ENCODE results near the gene LDB3.
A peak's percentile ranks its signal among the peaks of the same experiment; 100 is the strongest.

LDB3 gene

DNA sequence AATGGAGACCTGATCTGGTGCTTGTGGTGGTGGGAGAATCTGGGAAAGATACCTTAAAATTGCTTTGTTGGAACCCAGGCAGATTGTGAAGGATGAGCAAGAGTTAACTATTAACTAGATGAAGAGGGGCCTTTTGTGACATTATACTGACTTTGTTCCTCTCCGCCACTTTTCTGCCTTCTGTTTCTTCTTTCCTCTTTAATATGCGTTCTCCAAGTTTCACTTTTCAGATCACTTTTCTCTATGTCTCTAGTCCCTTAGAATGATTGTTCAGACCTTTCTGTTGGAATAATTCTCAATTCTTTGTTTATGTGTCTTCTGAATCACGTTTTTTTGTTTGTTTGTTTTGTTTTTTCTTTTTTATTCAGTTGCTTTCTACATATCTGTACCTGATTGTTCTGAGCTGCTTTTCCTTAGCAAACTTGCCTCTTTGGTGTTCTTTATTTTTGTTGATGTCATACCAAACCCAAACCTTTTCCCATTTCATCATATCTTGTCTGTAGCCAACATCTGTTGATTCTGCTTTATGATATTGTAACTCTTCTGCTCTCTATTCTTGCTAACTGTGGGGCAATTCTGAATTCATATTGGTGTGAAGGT lies 90.9 kb downstream of the LDB3 start:
- TF ChIP-seq, protein P1, sequence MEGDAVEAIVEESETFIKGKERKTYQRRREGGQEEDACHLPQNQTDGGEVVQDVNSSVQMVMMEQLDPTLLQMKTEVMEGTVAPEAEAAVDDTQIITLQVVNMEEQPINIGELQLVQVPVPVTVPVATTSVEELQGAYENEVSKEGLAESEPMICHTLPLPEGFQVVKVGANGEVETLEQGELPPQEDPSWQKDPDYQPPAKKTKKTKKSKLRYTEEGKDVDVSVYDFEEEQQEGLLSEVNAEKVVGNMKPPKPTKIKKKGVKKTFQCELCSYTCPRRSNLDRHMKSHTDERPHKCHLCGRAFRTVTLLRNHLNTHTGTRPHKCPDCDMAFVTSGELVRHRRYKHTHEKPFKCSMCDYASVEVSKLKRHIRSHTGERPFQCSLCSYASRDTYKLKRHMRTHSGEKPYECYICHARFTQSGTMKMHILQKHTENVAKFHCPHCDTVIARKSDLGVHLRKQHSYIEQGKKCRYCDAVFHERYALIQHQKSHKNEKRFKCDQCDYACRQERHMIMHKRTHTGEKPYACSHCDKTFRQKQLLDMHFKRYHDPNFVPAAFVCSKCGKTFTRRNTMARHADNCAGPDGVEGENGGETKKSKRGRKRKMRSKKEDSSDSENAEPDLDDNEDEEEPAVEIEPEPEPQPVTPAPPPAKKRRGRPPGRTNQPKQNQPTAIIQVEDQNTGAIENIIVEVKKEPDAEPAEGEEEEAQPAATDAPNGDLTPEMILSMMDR (IDR thresholded peaks at IDR 0.05; ENCODE audit: low read depth, low read length) = no peak
- in situ Hi-C loops (cut with HindIII; ENCODE audit: low sequenced_read_pairs) = no loop called here
- no peak for DNase-seq (ENCODE audit: low read depth, low spot score)
- peak overlapping the region; percentile 86 for H3K4me3 ChIP-seq (ENCODE audit: low read depth, low read length)

DNA sequence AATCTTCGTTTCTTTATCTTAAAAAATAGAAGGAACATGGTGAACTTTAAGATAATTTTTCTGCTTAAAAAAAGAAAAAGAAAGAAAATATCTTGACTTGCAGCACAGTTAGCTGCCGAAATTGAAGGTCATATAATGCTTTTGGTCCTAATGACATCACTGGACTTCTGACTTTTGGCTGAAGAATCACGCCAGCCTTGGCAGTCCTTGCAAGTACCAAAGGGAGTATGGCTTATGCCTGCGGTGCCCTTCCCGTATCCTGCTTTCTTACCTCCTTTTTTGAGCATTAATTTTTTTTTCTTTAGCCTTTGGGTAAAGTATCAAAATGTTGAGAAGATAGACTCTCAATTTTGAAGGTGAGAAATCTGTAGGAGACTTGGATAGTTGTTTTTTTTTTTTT lies 95.1 kb downstream of the LDB3 start:
- in situ Hi-C loops (cut with HindIII; ENCODE audit: low sequenced_read_pairs) = no loop called here
- H3K4me3 ChIP-seq (ENCODE audit: low read depth, low read length) = no peak overlapping the region
- TF ChIP-seq, protein P1 (IDR thresholded peaks at IDR 0.05; ENCODE audit: low read depth, low read length) = no peak
- DNase-seq (ENCODE audit: low read depth, low spot score) = no peak

DNA sequence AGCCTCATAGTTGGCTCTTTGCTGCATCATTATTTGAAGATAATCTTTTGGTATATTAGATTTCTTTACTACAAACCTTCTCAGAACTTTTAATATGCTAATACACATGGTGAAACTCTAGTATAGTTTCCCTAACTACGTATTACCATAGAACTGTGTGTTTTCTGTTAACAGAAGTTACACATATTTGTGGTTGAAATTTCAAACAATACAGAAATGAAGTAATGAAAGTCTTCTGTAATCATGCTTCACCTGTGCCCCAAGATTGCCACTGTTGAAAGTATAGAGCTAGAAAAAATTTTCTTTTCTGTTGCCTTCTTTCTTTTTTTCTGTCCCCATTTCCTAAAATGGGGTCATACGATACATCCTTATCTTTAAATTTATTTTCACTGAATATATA lies 97.2 kb downstream of the LDB3 start:
- no peak overlapping the region for H3K4me3 ChIP-seq (ENCODE audit: low read depth, low read length)
- in situ Hi-C loops (cut with HindIII; ENCODE audit: low sequenced_read_pairs) = no loop called here
- TF ChIP-seq, protein P1 (IDR thresholded peaks at IDR 0.05; ENCODE audit: low read depth, low read length) = no peak
- no peak for DNase-seq (ENCODE audit: low read depth, low spot score)

DNA sequence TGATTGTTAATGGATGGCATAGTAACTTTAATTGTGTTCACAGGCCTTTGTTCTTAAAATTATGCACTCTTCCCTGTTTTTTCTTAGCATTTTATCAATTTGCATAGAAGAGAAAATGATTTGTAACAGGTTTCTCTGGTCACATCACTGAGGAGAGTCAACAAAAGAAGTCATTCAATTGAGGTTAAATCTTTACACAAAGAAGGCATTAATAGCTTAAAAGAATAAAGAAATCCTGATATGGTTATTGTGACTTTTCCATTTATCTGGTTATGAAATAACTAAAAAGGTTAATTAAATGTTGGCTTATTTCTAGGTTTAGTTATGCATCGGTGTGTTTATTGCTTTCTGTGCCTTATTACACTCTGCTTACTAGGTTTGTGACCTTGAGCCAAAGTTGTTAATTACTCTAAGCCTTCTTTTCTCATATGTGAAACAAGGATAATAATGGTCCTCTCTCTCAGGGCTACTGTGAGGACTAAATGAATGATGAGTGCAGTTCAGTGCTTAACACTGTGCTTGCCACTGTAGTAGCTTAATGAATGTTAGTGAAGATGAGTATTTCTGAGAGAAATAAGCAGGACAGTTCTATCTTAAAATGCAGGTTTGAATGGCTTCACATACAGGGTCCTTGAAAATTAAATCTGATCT lies 100.2 kb downstream of the LDB3 start:
- in situ Hi-C loops (cut with HindIII; ENCODE audit: low sequenced_read_pairs) = no loop called here
- no peak overlapping the region for H3K4me3 ChIP-seq (ENCODE audit: low read depth, low read length)
- TF ChIP-seq, protein P1 (IDR thresholded peaks at IDR 0.05; ENCODE audit: low read depth, low read length) = no peak
- DNase-seq (ENCODE audit: low read depth, low spot score) = no peak

DNA sequence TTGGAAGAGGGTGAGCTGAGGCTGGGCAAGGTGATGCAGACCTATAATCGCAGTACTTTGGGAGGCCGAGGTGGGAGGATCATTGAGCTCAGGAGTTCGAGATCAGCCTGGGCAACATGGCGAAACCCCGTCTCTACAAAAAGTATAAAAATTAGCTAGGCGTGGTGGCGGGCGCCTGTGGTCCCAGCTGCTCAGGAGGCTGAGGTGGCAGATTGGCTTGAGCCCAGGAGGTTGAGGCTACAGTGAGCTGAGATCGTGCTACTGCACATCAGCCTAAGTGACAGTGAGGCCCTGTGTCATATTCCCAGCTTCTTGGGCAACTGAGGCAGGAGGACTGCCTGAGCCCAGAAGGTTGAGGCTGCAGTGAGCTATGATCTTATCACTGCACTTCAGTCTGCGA lies 101.7 kb downstream of the LDB3 start:
- no peak for DNase-seq (ENCODE audit: low read depth, low spot score)
- no peak overlapping the region for H3K4me3 ChIP-seq (ENCODE audit: low read depth, low read length)
- in situ Hi-C loops (cut with HindIII; ENCODE audit: low sequenced_read_pairs) = no loop called here
- TF ChIP-seq, protein P1 (IDR thresholded peaks at IDR 0.05; ENCODE audit: low read depth, low read length) = no peak

DNA sequence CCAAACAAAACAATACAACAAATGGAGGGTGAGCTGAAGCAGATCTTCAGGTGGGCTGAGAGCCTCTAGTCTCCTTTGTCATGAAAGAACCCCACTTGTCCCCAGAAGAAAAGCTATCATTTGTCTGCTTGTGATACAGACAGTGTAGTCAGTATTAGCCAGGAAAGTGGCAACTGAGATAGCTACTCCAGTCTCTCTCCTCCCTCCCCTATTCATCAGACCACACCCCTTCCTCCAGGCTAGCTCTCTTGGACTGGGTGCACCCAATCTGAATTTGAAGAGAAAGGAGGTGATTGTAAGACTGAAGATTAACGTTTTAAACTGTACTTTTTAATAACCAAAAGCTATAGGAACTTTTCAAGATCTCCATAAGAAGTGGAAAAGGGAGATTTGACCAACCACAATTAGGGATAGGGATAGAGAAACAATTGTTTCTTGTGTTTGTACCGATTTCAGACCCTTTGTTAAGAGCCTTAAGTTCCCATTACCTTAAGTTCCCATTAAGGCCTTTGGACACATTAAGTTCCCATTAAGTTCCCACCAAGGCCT lies 102.2 kb downstream of the LDB3 start:
- in situ Hi-C loops (cut with HindIII; ENCODE audit: low sequenced_read_pairs) = no loop called here
- H3K4me3 ChIP-seq (ENCODE audit: low read depth, low read length) = no peak overlapping the region
- DNase-seq (ENCODE audit: low read depth, low spot score) = no peak
- TF ChIP-seq, protein P1 (IDR thresholded peaks at IDR 0.05; ENCODE audit: low read depth, low read length) = no peak
